ENCODE measurements around the gene TM4SF20.
"Not testable (repeated sequence)": the region's sequence is repeated elsewhere in the genome, so short reads cannot be mapped to it uniquely, and the experiment has no call there.

The TM4SF20 gene

GRCh38 chr2:227398684-227399670 lies 19.9 kb upstream of the TM4SF20 start:
- DNase-seq (ENCODE audit: low read depth), result no peak

- DNase-seq (ENCODE audit: low read depth), result no peak
Measured at GRCh38 chr2:227397562-227397961, 18.5 kb upstream of the TM4SF20 start.

- no peak for DNase-seq (ENCODE audit: low read depth)
Measured at GRCh38 chr2:227395556-227395955, 16.4 kb upstream of the TM4SF20 start.

- DNase-seq (ENCODE audit: low read depth), result no peak
Measured at GRCh38 chr2:227394401-227394800, 15.3 kb upstream of the TM4SF20 start.

GRCh38 chr2:227390468-227391256 lies 11.6 kb upstream of the TM4SF20 start:
- DNase-seq (ENCODE audit: low read depth), result no peak

- no peak for DNase-seq (ENCODE audit: low read depth)
Measured at GRCh38 chr2:227389661-227390060, 10.6 kb upstream of the TM4SF20 start.

- DNase-seq (ENCODE audit: low read depth), result no peak
Measured at GRCh38 chr2:227389231-227389630, 10.1 kb upstream of the TM4SF20 start.

- peak; percentile 81 for DNase-seq (ENCODE audit: low read depth)
Measured at GRCh38 chr2:227388537-227389011, 9.5 kb upstream of the TM4SF20 start.

GRCh38 chr2:227387583-227387982 lies 8.5 kb upstream of the TM4SF20 start, which contains the start of gene SCYGR1:
Gene SCYGR1, minus strand, starts transcription at chr2:227387949. Its CDS starts 0 bp downstream, at chr2:227387949.
- DNase-seq (ENCODE audit: low read depth), result not testable (repeated sequence)

GRCh38 chr2:227386630-227387029 lies 7.5 kb upstream of the TM4SF20 start:
- DNase-seq (ENCODE audit: low read depth), result no peak

GRCh38 chr2:227383686-227384085 lies 4.6 kb upstream of the TM4SF20 start:
- no peak for DNase-seq (ENCODE audit: low read depth)

GRCh38 chr2:227382241-227382835 lies 3.2 kb upstream of the TM4SF20 start:
- DNase-seq (ENCODE audit: low read depth), result not testable (repeated sequence)

GRCh38 chr2:227378371-227378782 lies 729 bp downstream of the TM4SF20 start:
- DNase-seq (ENCODE audit: low read depth), result no peak

- no peak for DNase-seq (ENCODE audit: low read depth)
Measured at GRCh38 chr2:227377467-227378351, 1.4 kb downstream of the TM4SF20 start.

GRCh38 chr2:227376656-227377396 lies 2.3 kb downstream of the TM4SF20 start:
- DNase-seq (ENCODE audit: low read depth), result no peak

GRCh38 chr2:227374158-227374557 lies 4.9 kb downstream of the TM4SF20 start:
- DNase-seq (ENCODE audit: low read depth), result peak; percentile 46

GRCh38 chr2:227373389-227373788 lies 5.7 kb downstream of the TM4SF20 start:
- DNase-seq (ENCODE audit: low read depth), result no peak

- DNase-seq (ENCODE audit: low read depth), result peak; percentile 52
Measured at GRCh38 chr2:227370791-227371312, 8.3 kb downstream of the TM4SF20 start.

GRCh38 chr2:227370092-227370491 lies 9.0 kb downstream of the TM4SF20 start:
- no peak for DNase-seq (ENCODE audit: low read depth)

GRCh38 chr2:227368574-227368973 lies 10.5 kb downstream of the TM4SF20 start:
- DNase-seq (ENCODE audit: low read depth), result no peak

All from stromal cell of bone marrow (primary cell).